Testis (tissue), 2 donors: ENCODE results near the gene ATXN7L1.

Experiments
- CTCF ChIP-seq, 3 experiments: fragments of 450-650 bp in 2 of 3; fragments of 200-600 bp in 1 of 3; sonication (generic) in 1 of 3; IDR thresholded peaks; one replicate each; pipeline ENCODE4 v1.5.1; 2016 to 2019; ENCODE audit warnings: antibody characterized with exemption in 3 of 3, mild to moderate bottlenecking in 2 of 3, moderate library complexity in 1 of 3
- POLR2A ChIP-seq: fragments of 450-650 bp; IDR thresholded peaks from one replicate; pipeline ENCODE4 v1.6.1; 2017; ENCODE audit warnings: antibody characterized with exemption, mild to moderate bottlenecking, moderate library complexity

GRCh38 chr7:105643851-105644250 is 232.5 kb downstream of the ATXN7L1 start:
- TF ChIP-seq CTCF (IDR thresholded peaks at IDR 0.05) = no peak
- TF ChIP-seq POLR2A = no peak
